GM12874 (cell line): ENCODE measurements around the gene KCNJ10.

Experiments
- TF ChIP-seq, protein P1 (sequence below): IDR thresholded peaks from 2 replicates; pipeline ENCODE4 v1.5.1; 2011; ENCODE audit warnings: low read depth, mild to moderate bottlenecking, control low read depth, low read length, moderate library complexity; ENCODE audit not compliant: insufficient read depth

KCNJ10 gene

DNA sequence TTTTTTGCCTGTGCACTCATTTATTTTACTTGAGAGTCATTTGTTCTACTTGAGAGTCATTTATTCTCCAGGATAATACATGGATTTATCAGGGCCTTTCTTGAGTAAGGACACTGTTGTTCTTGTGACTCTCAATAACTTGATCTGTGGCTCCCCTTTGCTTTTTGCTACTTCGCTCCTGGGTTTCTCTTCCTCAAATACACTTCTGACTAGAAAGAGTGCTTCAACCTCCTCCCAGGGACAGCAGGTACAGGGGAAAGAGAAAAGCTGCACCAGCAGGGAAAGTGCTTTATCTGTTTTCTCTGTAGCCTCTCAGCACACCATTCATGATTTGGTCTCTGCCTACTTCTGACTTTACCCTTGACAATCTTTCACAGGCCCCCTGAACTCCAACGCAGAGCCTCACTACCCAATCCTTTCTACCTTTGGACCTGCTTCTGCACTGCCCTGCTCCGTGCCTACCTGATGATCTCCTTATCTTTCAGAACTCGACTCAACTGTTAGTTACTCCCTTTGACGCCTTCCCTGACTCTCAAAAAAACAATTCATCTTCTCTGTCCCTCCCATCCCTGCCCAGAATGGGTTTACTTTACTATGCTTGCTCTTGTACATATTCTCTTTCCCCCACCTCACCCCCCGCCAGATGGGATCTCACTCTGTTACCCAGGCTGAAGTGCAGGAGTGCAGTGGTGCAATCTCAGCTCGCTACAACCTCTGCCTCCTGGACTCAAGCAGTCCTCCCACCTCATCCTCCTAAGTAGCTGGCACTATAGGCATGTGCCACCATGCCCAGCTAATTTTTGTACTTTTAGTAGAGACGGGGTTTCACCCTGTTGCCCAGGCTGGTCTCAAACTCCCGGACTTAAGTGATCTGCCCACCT is 22.6 kb downstream of the KCNJ10 start:
- TF ChIP-seq, protein P1, sequence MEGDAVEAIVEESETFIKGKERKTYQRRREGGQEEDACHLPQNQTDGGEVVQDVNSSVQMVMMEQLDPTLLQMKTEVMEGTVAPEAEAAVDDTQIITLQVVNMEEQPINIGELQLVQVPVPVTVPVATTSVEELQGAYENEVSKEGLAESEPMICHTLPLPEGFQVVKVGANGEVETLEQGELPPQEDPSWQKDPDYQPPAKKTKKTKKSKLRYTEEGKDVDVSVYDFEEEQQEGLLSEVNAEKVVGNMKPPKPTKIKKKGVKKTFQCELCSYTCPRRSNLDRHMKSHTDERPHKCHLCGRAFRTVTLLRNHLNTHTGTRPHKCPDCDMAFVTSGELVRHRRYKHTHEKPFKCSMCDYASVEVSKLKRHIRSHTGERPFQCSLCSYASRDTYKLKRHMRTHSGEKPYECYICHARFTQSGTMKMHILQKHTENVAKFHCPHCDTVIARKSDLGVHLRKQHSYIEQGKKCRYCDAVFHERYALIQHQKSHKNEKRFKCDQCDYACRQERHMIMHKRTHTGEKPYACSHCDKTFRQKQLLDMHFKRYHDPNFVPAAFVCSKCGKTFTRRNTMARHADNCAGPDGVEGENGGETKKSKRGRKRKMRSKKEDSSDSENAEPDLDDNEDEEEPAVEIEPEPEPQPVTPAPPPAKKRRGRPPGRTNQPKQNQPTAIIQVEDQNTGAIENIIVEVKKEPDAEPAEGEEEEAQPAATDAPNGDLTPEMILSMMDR: no peak

DNA sequence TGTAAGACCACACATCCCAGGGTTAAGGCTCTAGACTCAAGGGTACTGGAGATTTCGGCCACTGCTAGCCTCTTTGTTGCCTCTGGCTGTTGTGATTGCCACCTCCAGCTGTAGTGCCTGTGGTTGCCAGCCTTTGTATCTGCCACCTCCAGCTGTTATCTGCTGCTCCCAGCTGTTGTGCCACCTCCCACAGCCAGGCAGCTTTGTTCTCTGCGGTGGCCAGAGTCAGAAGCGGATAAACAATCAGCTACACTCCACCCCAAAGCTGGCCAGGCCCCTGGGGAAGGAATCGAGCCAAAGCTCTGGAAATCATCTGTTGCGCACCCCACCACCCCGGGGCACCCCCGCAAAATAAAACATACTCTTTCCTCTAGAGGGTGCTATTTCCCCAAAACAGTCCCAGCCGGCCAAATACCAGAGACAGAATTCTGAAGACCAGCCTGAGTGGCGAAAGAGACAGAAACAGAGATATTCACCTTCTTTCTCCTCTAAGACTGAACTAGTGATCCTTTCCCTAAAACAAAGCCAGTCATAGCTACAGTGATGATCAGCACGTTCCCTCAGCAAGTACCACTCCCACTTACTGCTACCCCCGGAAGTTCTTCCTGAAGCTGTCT is 23.4 kb downstream of the KCNJ10 start:
- TF ChIP-seq, protein P1: peak; percentile 52

DNA sequence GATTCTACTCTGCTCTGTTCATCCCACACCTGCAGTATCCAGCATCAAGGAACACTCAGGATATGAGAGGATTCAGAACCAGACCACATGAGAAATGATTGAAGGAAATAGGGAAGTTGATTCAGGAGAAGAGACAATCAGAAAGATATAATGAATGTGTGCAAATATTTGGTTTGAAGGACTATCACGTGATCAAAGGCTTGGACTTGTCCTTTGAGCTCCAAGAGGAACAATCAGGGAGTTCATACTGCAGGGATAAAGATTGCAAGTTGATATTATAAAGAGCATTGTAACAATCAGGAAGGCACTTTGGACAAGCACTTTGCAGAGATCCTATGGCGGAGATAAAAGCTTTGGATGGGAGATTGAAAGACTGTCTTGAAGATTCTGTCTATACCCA is 24.3 kb downstream of the KCNJ10 start:
- TF ChIP-seq, protein P1: no peak

DNA sequence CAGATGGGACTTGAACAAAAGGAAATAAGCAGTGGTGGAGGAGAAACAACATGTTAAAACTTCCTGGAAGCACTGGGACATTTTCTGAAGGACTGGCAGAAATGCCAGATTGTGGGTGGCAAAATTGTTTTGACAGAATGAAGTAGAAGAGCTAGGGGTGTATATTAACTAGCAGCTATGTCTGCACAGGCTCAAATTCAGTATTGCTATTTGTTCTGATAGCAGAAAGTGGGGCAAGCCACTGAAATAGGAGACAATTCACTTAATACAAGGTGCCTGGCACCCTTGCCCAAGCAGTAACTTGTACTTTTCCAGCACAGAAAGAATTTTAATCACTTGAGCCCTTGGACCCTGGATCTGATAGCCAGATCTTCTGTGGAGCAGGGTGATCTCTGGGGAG is 26.4 kb downstream of the KCNJ10 start:
- TF ChIP-seq, protein P1: no peak

DNA sequence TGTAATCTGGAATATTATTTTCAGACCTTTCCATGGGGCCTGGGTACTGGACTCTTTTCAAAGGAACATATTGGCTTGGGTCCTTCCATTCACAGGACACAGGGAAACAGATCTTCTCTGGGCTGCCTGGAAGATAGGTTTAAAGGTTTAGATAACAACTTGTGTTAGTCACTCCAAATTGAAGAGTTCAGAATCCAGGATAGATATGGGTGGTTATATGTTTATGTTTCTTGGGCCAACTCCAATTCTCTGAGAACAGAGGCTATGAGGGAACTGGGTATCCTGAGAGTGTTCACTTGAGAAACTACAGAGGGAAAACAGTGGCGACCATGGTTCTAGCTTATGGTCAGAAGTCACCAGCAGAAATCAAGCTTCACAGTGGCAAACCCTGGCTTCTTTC is 29.5 kb downstream of the KCNJ10 start:
- TF ChIP-seq, protein P1: no peak

DNA sequence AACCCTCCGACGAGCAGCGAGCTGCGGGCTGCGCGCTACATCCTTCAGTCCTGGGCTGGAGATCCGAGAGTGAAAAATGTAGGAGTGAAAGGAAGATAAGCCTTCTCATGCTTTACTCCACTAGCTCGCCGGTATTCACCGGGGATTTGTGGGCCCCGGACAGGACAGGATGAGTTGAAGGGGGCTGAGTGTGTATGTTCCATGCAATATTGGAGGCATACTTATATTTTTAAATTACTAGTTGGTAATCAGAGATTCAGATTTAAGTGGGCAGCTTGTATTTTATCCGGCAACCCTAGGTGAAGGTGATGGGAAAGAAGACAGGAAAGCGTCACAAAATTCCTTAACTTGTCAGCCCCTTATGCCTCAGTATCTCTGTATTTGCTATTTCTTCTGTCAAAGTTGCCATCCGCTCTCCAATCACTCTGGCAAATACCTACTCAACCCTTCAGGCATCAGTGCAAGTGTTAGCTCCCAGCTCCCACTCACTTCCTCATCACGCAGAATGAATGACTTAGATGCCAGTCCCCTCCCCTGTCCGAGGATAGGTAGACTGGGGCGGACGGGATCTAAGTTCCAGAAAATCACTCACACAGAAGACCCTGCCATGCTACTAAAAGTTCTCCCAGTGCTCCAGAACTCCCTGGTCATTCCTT is 37.7 kb downstream of the KCNJ10 start:
- TF ChIP-seq, protein P1: no peak

DNA sequence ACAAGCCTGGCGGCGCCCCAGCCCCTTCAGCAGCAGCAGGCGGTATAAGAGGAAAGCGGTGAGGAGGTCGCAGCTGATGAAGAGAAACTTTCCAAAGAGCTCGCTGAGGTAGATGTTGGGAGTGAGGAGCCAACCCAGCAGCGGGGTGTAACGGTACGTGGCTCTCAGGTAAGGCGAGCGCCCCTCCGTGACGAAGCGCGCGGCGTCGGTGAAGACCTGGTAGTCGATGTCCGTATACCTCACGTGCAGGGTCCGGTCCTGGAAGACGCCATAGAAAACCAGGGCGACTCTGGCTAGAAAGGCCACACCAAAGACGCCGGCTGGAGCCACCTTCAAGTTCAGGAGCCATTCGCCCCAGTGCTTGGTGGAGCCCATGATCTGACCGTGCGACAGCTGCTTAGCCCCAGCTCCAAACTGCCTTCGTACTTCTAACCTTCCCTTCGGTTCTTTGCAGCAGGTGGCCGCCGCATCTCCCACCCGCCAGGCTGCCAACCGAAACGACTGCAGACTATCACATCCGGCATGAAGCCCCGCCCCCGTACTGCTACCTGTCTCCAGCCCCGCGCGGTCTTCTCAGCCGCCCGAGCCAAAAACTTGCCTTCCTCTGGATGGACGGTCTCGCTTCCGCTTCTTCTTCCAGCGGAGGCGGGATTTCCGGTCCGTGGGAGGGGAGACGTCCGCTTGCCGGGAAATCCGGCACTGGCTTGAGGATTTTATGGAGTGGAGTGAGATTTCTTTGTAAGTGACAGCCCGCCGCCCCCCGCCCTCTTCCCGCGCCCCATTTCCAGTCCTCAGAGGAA is 38.4 kb downstream of the KCNJ10 start, which contains the start of gene PIGM:
Gene PIGM (minus strand): TSS at position 626 of the 800 bp plus-strand sequence. CDS start 251 bp downstream, at position 375.
- TF ChIP-seq, protein P1: no peak
